Large intestine (tissue), 3 donors: ENCODE data around the gene CTTNBP2NL. TPM values are rescaled to one million over a fixed set of nuclear protein-coding genes. Genes with fewer than 3 reads are reported as not detected.
"Not testable (repeated sequence)": the region's sequence is repeated elsewhere in the genome, so short reads cannot be mapped to it uniquely, and the experiment has no call there.

Experiments used
- DNase-seq, 2 donors: peaks; one replicate each; pipeline versions ENCODE4 v3.0.0 to v3.0.0-alpha.2; 2013
- H3K27ac ChIP-seq: one replicate; pipeline ENCODE4 v1.5.1; 2013; ENCODE audit warnings: low read length
- H3K27me3 ChIP-seq: 2 replicates; pipeline ENCODE4 v1.6.1; 2013; ENCODE audit warnings: low read length; ENCODE audit not compliant: control insufficient read depth, insufficient read depth
- H3K36me3 ChIP-seq: 2 replicates; pipeline ENCODE4 v1.6.1; 2013; ENCODE audit warnings: low read length; ENCODE audit not compliant: control insufficient read depth, insufficient read depth
- H3K4me1 ChIP-seq: one replicate; pipeline ENCODE4 v1.6.1; 2013; ENCODE audit warnings: low read length; ENCODE audit not compliant: control insufficient read depth, insufficient read depth
- H3K4me3 ChIP-seq: one replicate; pipeline ENCODE4 v1.5.1; 2013; ENCODE audit warnings: low read length
- H3K9me3 ChIP-seq: one replicate; pipeline ENCODE4 v1.6.1; 2013; ENCODE audit warnings: mild to moderate bottlenecking, low read depth, low read length, moderate library complexity; ENCODE audit not compliant: control insufficient read depth
- WGBS: methylation state at CpG from one replicate; pipeline ENCODE4 v1.1.5; 2013; ENCODE audit warnings: low lambda C conversion rate; ENCODE audit not compliant: insufficient coverage; 5-methylcytosine and 5-hydroxymethylcytosine counted together
- polyA plus RNA-seq: library from polyadenylated mRNA; unstranded; fragments of 120-200 nt; gene quantifications from one replicate; pipeline ENCODE4 v1.2.1, GENCODE V29; 2013

The CTTNBP2NL gene
- polyA plus RNA-seq, 1 donor: 21.6 TPM

GRCh38 chr1:112423207-112423606 is 27.2 kb downstream of the CTTNBP2NL start:
- no peak overlapping the region for H3K4me3 ChIP-seq
- no peaks in the 10 kb centered on the region for H3K27me3 ChIP-seq
- H3K36me3 ChIP-seq: peaks cover 15% of the 10 kb centered on the region
- no peak overlapping the region for H3K27ac ChIP-seq
- 100% methylated on average over 1 of the region's 1 CpG for WGBS
- no peak for DNase-seq
- H3K9me3 ChIP-seq: no peaks in the 10 kb centered on the region
- no peaks in the 10 kb centered on the region for H3K4me1 ChIP-seq

GRCh38 chr1:112423666-112424065 is 27.7 kb downstream of the CTTNBP2NL start:
- H3K27me3 ChIP-seq, H3K9me3 ChIP-seq: not testable (repeated sequence)
- H3K36me3 ChIP-seq: peaks cover 15% of the 10 kb centered on the region

GRCh38 chr1:112429749-112430148 is 33.7 kb downstream of the CTTNBP2NL start:
- peaks cover 13% of the 10 kb centered on the region for H3K36me3 ChIP-seq
- WGBS: 90% methylated on average over 1 of the region's 1 CpG
- H3K4me1 ChIP-seq: no peaks in the 10 kb centered on the region
- no peaks in the 10 kb centered on the region for H3K27me3 ChIP-seq
- DNase-seq: no peak
- H3K27ac ChIP-seq: no peak overlapping the region
- no peak overlapping the region for H3K4me3 ChIP-seq
- no peaks in the 10 kb centered on the region for H3K9me3 ChIP-seq

More at GRCh38 chr1:112423666-112424065, 27.7 kb downstream of the CTTNBP2NL start:
- no CpG with 5 or more reads among the region's 11 CpGs for WGBS
- not testable (repeated sequence) for DNase-seq, H3K4me1 ChIP-seq, H3K4me3 ChIP-seq, H3K27ac ChIP-seq

GRCh38 chr1:112431038-112431437 is 35.0 kb downstream of the CTTNBP2NL start:
- WGBS: 100% methylated on average over 1 of the region's 1 CpG
- H3K4me3 ChIP-seq: no peak overlapping the region
- no peaks in the 10 kb centered on the region for H3K4me1 ChIP-seq
- no peak for DNase-seq
- H3K27me3 ChIP-seq: no peaks in the 10 kb centered on the region
- peaks cover 6% of the 10 kb centered on the region for H3K36me3 ChIP-seq
- H3K27ac ChIP-seq: no peak overlapping the region
- H3K9me3 ChIP-seq: no peaks in the 10 kb centered on the region

- Histone ChIP-seq H3K9me3 (no peaks in the 10 kb centered on the region), H3K36me3 (peaks cover 4% of the 10 kb centered on the region), H3K4me3 (no peak overlapping the region), H3K4me1 (peaks cover 3% of the 10 kb centered on the region), H3K27ac (no peak overlapping the region), H3K27me3 (no peaks in the 10 kb centered on the region)
- WGBS: no CpG with 5 or more reads among the region's 3 CpGs
- DNase-seq: no peak
Measured at GRCh38 chr1:112435448-112435847, 39.4 kb downstream of the CTTNBP2NL start.

- Histone ChIP-seq H3K36me3 (peaks cover 4% of the 10 kb centered on the region), H3K4me1 (peaks cover 3% of the 10 kb centered on the region), H3K27me3 (no peaks in the 10 kb centered on the region), H3K4me3 (no peak overlapping the region), H3K9me3 (no peaks in the 10 kb centered on the region), H3K27ac (no peak overlapping the region)
- no CpG with 5 or more reads among the region's 5 CpGs for WGBS
- no peak for DNase-seq
Measured at GRCh38 chr1:112436384-112437156, 40.6 kb downstream of the CTTNBP2NL start.

- not testable (repeated sequence) for H3K4me3 ChIP-seq, H3K36me3 ChIP-seq, H3K4me1 ChIP-seq, DNase-seq, H3K27ac ChIP-seq, H3K27me3 ChIP-seq, H3K9me3 ChIP-seq
- WGBS: 100% methylated on average over 1 of the region's 2 CpGs
Measured at GRCh38 chr1:112438156-112438555, 42.1 kb downstream of the CTTNBP2NL start.

- Histone ChIP-seq H3K36me3 (peaks cover 2% of the 10 kb centered on the region), H3K27ac (no peak overlapping the region), H3K9me3 (no peaks in the 10 kb centered on the region), H3K4me3 (no peak overlapping the region), H3K27me3 (no peaks in the 10 kb centered on the region), H3K4me1 (peaks cover 3% of the 10 kb centered on the region)
- WGBS: no CpG with 5 or more reads among the region's 2 CpGs
- no peak for DNase-seq
Measured at GRCh38 chr1:112439592-112439991, 43.6 kb downstream of the CTTNBP2NL start.

- no peak overlapping the region for H3K27ac ChIP-seq
- DNase-seq: no peak
- H3K4me1 ChIP-seq: peaks cover 3% of the 10 kb centered on the region
- WGBS: 73% methylated on average over 5 of the region's 5 CpGs
- peaks cover 7% of the 10 kb centered on the region for H3K36me3 ChIP-seq
- no peaks in the 10 kb centered on the region for H3K27me3 ChIP-seq
- no peaks in the 10 kb centered on the region for H3K9me3 ChIP-seq
- no peak overlapping the region for H3K4me3 ChIP-seq
Measured at GRCh38 chr1:112440574-112440973, 44.6 kb downstream of the CTTNBP2NL start.

GRCh38 chr1:112444269-112444668 is 48.3 kb downstream of the CTTNBP2NL start:
- no peaks in the 10 kb centered on the region for H3K9me3 ChIP-seq
- no peaks in the 10 kb centered on the region for H3K4me1 ChIP-seq
- H3K27me3 ChIP-seq: no peaks in the 10 kb centered on the region
- H3K36me3 ChIP-seq: peaks cover 17% of the 10 kb centered on the region
- no peak for DNase-seq
- 67% methylated on average over 1 of the region's 1 CpG for WGBS
- no peak overlapping the region for H3K27ac ChIP-seq
- H3K4me3 ChIP-seq: no peak overlapping the region

- Histone ChIP-seq H3K4me3 (no peak overlapping the region), H3K36me3 (peaks cover 23% of the 10 kb centered on the region), H3K9me3 (no peaks in the 10 kb centered on the region), H3K4me1 (no peaks in the 10 kb centered on the region), H3K27ac (no peak overlapping the region), H3K27me3 (no peaks in the 10 kb centered on the region)
- DNase-seq: no peak
- no CpG with 5 or more reads among the region's 1 CpG for WGBS
Measured at GRCh38 chr1:112445596-112445995, 49.6 kb downstream of the CTTNBP2NL start.
